HepG2 (cell line): ENCODE results near the gene CLCNKA. TPM values are rescaled to one million over a fixed set of nuclear protein-coding genes. Genes with fewer than 3 reads are reported as not detected.

ENCODE experiments used
- ATF5 ChIP-seq: sonication (generic); formaldehyde crosslinking; IDR thresholded peaks from 2 replicates; pipeline ENCODE4 v1.4.0; 2020; ENCODE audit warnings: mild to moderate bottlenecking, low read depth, missing genetic modification reagents
- CBX5 ChIP-seq: sonication (generic); formaldehyde crosslinking; IDR thresholded peaks from 2 replicates; pipeline ENCODE4 v1.4.0; 2020; ENCODE audit warnings: missing genetic modification reagents, borderline replicate concordance
- DNMT3B ChIP-seq: conservative IDR thresholded peaks from 2 replicates; pipeline ENCODE4 v1.6.1; 2016; ENCODE audit warnings: missing biosample characterization, control low read depth
- GABPA ChIP-seq, 2 experiments: IDR thresholded peaks; 2 replicates each; pipeline ENCODE4 v1.6.1; 2011 to 2016; ENCODE audit warnings: low read depth in 2 of 2, low read length in 1 of 2, missing biosample characterization in 1 of 2, missing genetic modification characterization in 1 of 2
- GPN1 ChIP-seq: sonication (generic); formaldehyde crosslinking; IDR thresholded peaks from 2 replicates; pipeline ENCODE4 v1.5.1; 2020; ENCODE audit warnings: missing genetic modification reagents, borderline replicate concordance
- HDAC2 ChIP-seq: sonication (generic); formaldehyde crosslinking; IDR thresholded peaks from 2 replicates; pipeline ENCODE4 v1.4.0; 2020; ENCODE audit warnings: missing genetic modification reagents
- KAT7 ChIP-seq: IDR thresholded peaks from 2 replicates; pipeline ENCODE4 v1.6.1; 2018; ENCODE audit warnings: borderline replicate concordance, missing compliant biosample characterization
- MAX ChIP-seq: IDR thresholded peaks from 2 replicates; pipeline ENCODE4 v1.6.1; 2012; ENCODE audit warnings: inconsistent platforms
- NCOA2 ChIP-seq: sonication (generic); formaldehyde crosslinking; IDR thresholded peaks from 2 replicates; pipeline ENCODE4 v1.8.0; 2022; ENCODE audit warnings: inconsistent platforms
- NFE2L2 ChIP-seq: fragments of 150-350 bp; IDR thresholded peaks from 2 replicates; pipeline ENCODE4 v1.6.1; 2014; ENCODE audit warnings: low read length
- NR2F6 ChIP-seq, 2 experiments: IDR thresholded peaks; 2 replicates each; pipeline ENCODE4 v1.6.1; 2016; ENCODE audit warnings: antibody characterized with exemption in 1 of 2, mild to moderate bottlenecking in 1 of 2
- PHB2 ChIP-seq: fragments of 450-650 bp; IDR thresholded peaks from 2 replicates; pipeline ENCODE4 v1.6.1; 2018; ENCODE audit not compliant: partially characterized antibody
- RBAK ChIP-seq: sonication (generic); formaldehyde crosslinking; IDR thresholded peaks from 2 replicates; pipeline ENCODE4 v1.5.1; 2020; ENCODE audit warnings: mild to moderate bottlenecking, missing genetic modification reagents
- RCOR2 ChIP-seq: IDR thresholded peaks from 2 replicates; pipeline ENCODE4 v1.6.1; 2016; ENCODE audit warnings: missing biosample characterization, missing genetic modification reagents
- SIX4 ChIP-seq: sonication (generic); formaldehyde crosslinking; IDR thresholded peaks from 2 replicates; pipeline ENCODE4 v1.4.0; 2020; ENCODE audit warnings: missing genetic modification reagents
- SOX6 ChIP-seq, 2 experiments: fragments of 450-650 bp in 1 of 2; sonication (generic) in 1 of 2; formaldehyde crosslinking in 1 of 2; IDR thresholded peaks; 2 replicates each; pipeline versions ENCODE4 v1.4.0 to v1.6.1; 2017 to 2020; ENCODE audit warnings: antibody characterized with exemption in 1 of 2, mild to moderate bottlenecking in 1 of 2, missing genetic modification reagents in 1 of 2
- SRSF4 ChIP-seq: fragments of 200-400 bp; formaldehyde crosslinking; IDR thresholded peaks from one replicate; pipeline ENCODE4 v1.6.1; 2018; ENCODE audit warnings: mild to moderate bottlenecking, low read depth, low read length, moderate library complexity; ENCODE audit not compliant: poor library complexity, severe bottlenecking
- TBL1XR1 ChIP-seq: fragments of 150-350 bp; IDR thresholded peaks from 2 replicates; pipeline ENCODE4 v1.6.1; 2014; ENCODE audit warnings: borderline replicate concordance, low read length; ENCODE audit not compliant: partially characterized antibody
- TGIF2 ChIP-seq: IDR thresholded peaks from 2 replicates; pipeline ENCODE4 v1.6.1; 2016; ENCODE audit warnings: control low read depth, missing compliant biosample characterization
- ZBTB25 ChIP-seq: IDR thresholded peaks from 2 replicates; pipeline ENCODE4 v1.6.1; 2018; ENCODE audit warnings: missing genetic modification reagents
- ZC3H4 ChIP-seq: sonication (generic); formaldehyde crosslinking; IDR thresholded peaks from 2 replicates; pipeline ENCODE4 v1.4.0; 2020; ENCODE audit warnings: missing genetic modification reagents, borderline replicate concordance
- ZMYM4 ChIP-seq: sonication (generic); formaldehyde crosslinking; IDR thresholded peaks from 2 replicates; pipeline ENCODE4 v1.8.1; 2023; ENCODE audit warnings: mild to moderate bottlenecking, missing genetic modification reagents
- ZNF10 ChIP-seq: sonication (generic); formaldehyde crosslinking; IDR thresholded peaks from 2 replicates; pipeline ENCODE4 v1.4.0; 2020; ENCODE audit warnings: mild to moderate bottlenecking, low read depth, missing genetic modification reagents, borderline replicate concordance
- ZNF121 ChIP-seq: sonication (generic); formaldehyde crosslinking; IDR thresholded peaks from 2 replicates; pipeline ENCODE4 v1.5.0; 2020; ENCODE audit warnings: mild to moderate bottlenecking, missing genetic modification reagents
- ZNF414 ChIP-seq: sonication (generic); formaldehyde crosslinking; IDR thresholded peaks from 2 replicates; pipeline ENCODE4 v1.5.0; 2020; ENCODE audit warnings: missing genetic modification reagents
- ZNF563 ChIP-seq: sonication (generic); formaldehyde crosslinking; IDR thresholded peaks from 2 replicates; pipeline ENCODE4 v1.8.0; 2022; ENCODE audit warnings: mild to moderate bottlenecking, moderate library complexity, missing genetic modification reagents
- ZNF564 ChIP-seq: sonication (generic); formaldehyde crosslinking; IDR thresholded peaks from 2 replicates; pipeline ENCODE4 v1.8.1; 2023; ENCODE audit warnings: mild to moderate bottlenecking, missing genetic modification reagents
- polyA plus RNA-seq, 8 experiments: library from polyadenylated mRNA; depleted of rRNA in 3 of 8; stranded (reverse) in 7 of 8; unstranded in 1 of 8; fragments of >200 nt; fragmentation: Illumina TruSeq in 4 of 8; extraction: Trizol in 4 of 8; gene quantifications; 2 replicates each; pipeline versions ENCODE4 v1.2.1 to v1.2.3, GENCODE V29; 2011 to 2016; ENCODE audit warnings: low read depth in 4 of 8, missing spikeins in 1 of 8, mixed read lengths in 1 of 8; ENCODE audit not compliant: insufficient read depth in 1 of 8
- total RNA-seq, 5 experiments: library from RNA; depleted of rRNA; stranded (reverse); fragments of >200 nt; fragmentation: Illumina TruSeq; extraction: Trizol; gene quantifications; 2 replicates each; pipeline ENCODE4 v1.2.3, GENCODE V29; 2016; ENCODE audit warnings: low read depth in 1 of 5

Gene CLCNKA
- total and polyA plus RNA-seq, 2 of the 13 experiments (the other 11 are each of a cell fraction or from before 2014, with no cell fraction given) = 0.03 TPM; not detected in 1

GRCh38 chr1:15994590-15995351, 27.1 kb upstream of the CLCNKA start (continued):
- no peak for TF ChIP-seq PHB2
- 0 out of 2 replicates have a peak, but pooled peaks have one; percentile 11 for TF ChIP-seq NCOA2 (CRISPR knock-in tag)
- TF ChIP-seq ZMYM4 (CRISPR knock-in tag) = peak; percentile 43; the same call in 1 of the 2 replicates
- no peak for TF ChIP-seq RBAK (CRISPR knock-in tag)
- no peak for TF ChIP-seq ZNF564 (CRISPR knock-in tag)
- no peak for TF ChIP-seq GABPA (IDR thresholded peaks at IDR 0.05; ENCODE audit: low read depth, low read length)
- peak; percentile 42; the same call in 1 of the 2 replicates for TF ChIP-seq GABPA (CRISPR knock-in tag; IDR thresholded peaks at IDR 0.05; ENCODE audit: low read depth)
- no peak for TF ChIP-seq ATF5 (CRISPR knock-in tag)
- no peak for TF ChIP-seq ZC3H4 (CRISPR knock-in tag)
- TF ChIP-seq MAX = peak; percentile 35; the same call in 1 of the 2 replicates
- no peak for TF ChIP-seq ZNF563 (CRISPR knock-in tag)
- no peak for TF ChIP-seq ZNF10 (CRISPR knock-in tag)
- TF ChIP-seq DNMT3B = no peak
- TF ChIP-seq TGIF2 (CRISPR knock-in tag) = no peak
- no peak for TF ChIP-seq TBL1XR1
- TF ChIP-seq ZBTB25 = no peak
- TF ChIP-seq NFE2L2 = no peak
- no peak for TF ChIP-seq SIX4 (CRISPR knock-in tag)
- TF ChIP-seq RCOR2 (CRISPR knock-in tag) = 0 out of 2 replicates have a peak, but pooled peaks have one; percentile 28
- no peak for TF ChIP-seq GPN1 (CRISPR knock-in tag)
- TF ChIP-seq NR2F6 (IDR thresholded peaks at IDR 0.05) = no peak
- TF ChIP-seq NR2F6 (CRISPR knock-in tag; IDR thresholded peaks at IDR 0.05) = no peak
- peak; percentile 97 for TF ChIP-seq ZNF121 (CRISPR knock-in tag)
- peak; percentile 34; the same call in 1 of the 2 replicates for TF ChIP-seq CBX5 (CRISPR knock-in tag)
- TF ChIP-seq HDAC2 = peak; percentile 24; the same call in 1 of the 2 replicates
- TF ChIP-seq KAT7 (CRISPR knock-in tag) = no peak
- no peak for TF ChIP-seq SOX6 (IDR thresholded peaks at IDR 0.05)
- peak; percentile 16; the same call in 1 of the 2 replicates for TF ChIP-seq SOX6 (CRISPR knock-in tag; IDR thresholded peaks at IDR 0.05)
- TF ChIP-seq ZNF414 (CRISPR knock-in tag) = peak; percentile 36; the same call in 1 of the 2 replicates
- no peak for TF ChIP-seq SRSF4
